Measurements from ENCODE around the gene PRKAG2. TPM values are rescaled to one million over a fixed set of nuclear protein-coding genes. Genes with fewer than 3 reads are reported as not detected.
A peak's percentile ranks its signal among the peaks of the same experiment; 100 is the strongest.
"Not testable (repeated sequence)": the region's sequence is repeated elsewhere in the genome, so short reads cannot be mapped to it uniquely, and the experiment has no call there.

The PRKAG2 gene
- total and polyA plus RNA-seq, 4 donors: 17.5 to 33.3 (median 23.9) TPM

DNA sequence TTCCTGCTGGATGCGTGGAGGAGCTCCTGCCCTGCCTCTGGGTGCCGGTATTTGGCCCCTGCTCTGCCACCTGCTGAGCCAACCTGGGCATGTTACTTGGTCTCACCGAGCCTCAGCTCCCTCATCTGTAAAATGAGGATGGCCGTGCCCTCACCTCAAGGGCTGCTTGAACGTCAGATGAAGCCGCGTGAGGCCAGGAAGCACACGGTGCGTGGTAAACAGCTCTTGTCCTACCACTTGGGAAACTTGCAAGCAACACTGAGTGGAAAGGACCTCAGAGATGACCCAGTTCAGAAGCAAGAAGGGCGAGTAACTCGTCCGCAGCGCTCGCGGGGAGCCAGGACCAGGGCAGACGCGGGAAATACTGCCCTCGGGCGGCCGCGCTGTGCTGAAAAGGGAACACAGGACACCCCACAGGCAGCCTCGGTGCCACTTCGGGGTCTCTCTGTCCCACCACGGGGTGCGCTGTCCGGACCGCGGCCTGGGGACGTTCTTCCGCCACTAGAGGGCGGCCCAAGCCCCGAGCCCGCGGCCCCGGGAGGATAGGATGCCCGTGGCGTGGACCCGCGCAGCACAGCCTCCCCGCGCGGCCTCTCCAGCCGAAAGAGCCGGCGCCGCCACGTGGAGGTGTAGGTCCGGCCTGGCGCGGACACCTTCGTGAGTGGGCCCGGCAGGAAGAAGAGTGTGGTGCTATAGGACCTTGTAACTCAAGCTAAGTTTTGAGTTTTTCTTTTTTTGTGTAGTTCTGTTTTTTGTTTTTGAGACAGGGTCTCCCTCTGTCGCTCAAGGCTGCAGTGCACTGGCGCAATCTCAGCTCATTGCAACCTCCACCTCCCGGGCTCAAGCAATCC lies 94.1 kb downstream of the PRKAG2 start:
- WGBS, 2 donors: 8 to 9% methylated on average over 55 of the region's 55 CpGs
- DNase-seq: peak; percentile 80 to 86 (median 82)

DNA sequence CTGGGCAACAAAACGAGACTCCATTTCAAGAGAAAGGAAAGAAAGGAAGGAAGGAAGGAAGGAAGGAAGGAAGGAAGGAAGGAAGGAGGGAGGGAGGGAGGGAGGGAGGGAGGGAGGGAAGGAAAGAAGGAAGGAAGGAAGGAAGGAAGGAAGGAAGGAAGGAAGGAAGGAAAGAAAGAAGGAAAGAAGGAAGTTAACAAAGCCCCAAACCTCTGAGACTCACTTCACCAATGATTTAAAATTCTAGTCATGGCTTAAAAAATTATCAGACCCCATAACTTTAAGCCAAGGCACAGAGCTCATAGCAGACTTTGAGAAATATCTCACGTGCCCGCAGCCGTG lies 94.7 kb downstream of the PRKAG2 start:
- peaks cover 0 to 14% (median 4%) of the 10 kb centered on the region in 5 donors for H3K4me1 ChIP-seq (ENCODE audit: control insufficient read depth in 5 of 5, insufficient read depth in 5 of 5, low read length in 5 of 5)
- 68 to 72% methylated on average over 4 of the region's 4 CpGs for WGBS, 2 donors
- not testable (repeated sequence) for DNase-seq; H3K4me3 ChIP-seq; ATAC-seq (ENCODE audit: insufficient read depth, low FRiP score); H3K27ac ChIP-seq (ENCODE audit: low read depth in 1 of 2, low read length in 1 of 2); H3K36me3 ChIP-seq (ENCODE audit: control insufficient read depth in 4 of 4, insufficient read depth in 4 of 4, low read length in 4 of 4); H3K9me3 ChIP-seq (ENCODE audit: control insufficient read depth in 4 of 4, insufficient read depth in 3 of 4, low read length in 3 of 4); H3K27me3 ChIP-seq (ENCODE audit: control insufficient read depth in 3 of 3, insufficient read depth in 3 of 3, low read length in 2 of 3); H3K9ac ChIP-seq (ENCODE audit: insufficient read depth in 1 of 2, low read length in 2 of 2)

More for the DNA sequence above, 94.1 kb downstream of the PRKAG2 start:
- peak; percentile 79 for ATAC-seq (ENCODE audit: insufficient read depth, low FRiP score)
- Histone ChIP-seq H3K27ac (ENCODE audit: low read depth in 1 of 2, low read length in 1 of 2) (peak overlapping the region in 1 of 2 donors; percentile 21), H3K27me3 (ENCODE audit: control insufficient read depth in 3 of 3, insufficient read depth in 3 of 3, low read length in 2 of 3) (no peaks in the 10 kb centered on the region), H3K9me3 (ENCODE audit: control insufficient read depth in 4 of 4, insufficient read depth in 3 of 4, low read length in 3 of 4) (no peaks in the 10 kb centered on the region), H3K4me1 (ENCODE audit: control insufficient read depth in 5 of 5, insufficient read depth in 5 of 5, low read length in 5 of 5) (peaks cover 0 to 14% (median 4%) of the 10 kb centered on the region in 5 donors), H3K9ac (ENCODE audit: insufficient read depth in 1 of 2, low read length in 2 of 2) (no peak overlapping the region), H3K36me3 (ENCODE audit: control insufficient read depth in 4 of 4, insufficient read depth in 4 of 4, low read length in 4 of 4) (peaks cover 0 to 4% (median 0%) of the 10 kb centered on the region in 4 donors), H3K4me3 (no peak overlapping the region)
- TF ChIP-seq, protein P1, sequence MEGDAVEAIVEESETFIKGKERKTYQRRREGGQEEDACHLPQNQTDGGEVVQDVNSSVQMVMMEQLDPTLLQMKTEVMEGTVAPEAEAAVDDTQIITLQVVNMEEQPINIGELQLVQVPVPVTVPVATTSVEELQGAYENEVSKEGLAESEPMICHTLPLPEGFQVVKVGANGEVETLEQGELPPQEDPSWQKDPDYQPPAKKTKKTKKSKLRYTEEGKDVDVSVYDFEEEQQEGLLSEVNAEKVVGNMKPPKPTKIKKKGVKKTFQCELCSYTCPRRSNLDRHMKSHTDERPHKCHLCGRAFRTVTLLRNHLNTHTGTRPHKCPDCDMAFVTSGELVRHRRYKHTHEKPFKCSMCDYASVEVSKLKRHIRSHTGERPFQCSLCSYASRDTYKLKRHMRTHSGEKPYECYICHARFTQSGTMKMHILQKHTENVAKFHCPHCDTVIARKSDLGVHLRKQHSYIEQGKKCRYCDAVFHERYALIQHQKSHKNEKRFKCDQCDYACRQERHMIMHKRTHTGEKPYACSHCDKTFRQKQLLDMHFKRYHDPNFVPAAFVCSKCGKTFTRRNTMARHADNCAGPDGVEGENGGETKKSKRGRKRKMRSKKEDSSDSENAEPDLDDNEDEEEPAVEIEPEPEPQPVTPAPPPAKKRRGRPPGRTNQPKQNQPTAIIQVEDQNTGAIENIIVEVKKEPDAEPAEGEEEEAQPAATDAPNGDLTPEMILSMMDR (IDR thresholded peaks at IDR 0.05; ENCODE audit: control extremely low read depth, extremely low read depth): peak; percentile 71

DNA sequence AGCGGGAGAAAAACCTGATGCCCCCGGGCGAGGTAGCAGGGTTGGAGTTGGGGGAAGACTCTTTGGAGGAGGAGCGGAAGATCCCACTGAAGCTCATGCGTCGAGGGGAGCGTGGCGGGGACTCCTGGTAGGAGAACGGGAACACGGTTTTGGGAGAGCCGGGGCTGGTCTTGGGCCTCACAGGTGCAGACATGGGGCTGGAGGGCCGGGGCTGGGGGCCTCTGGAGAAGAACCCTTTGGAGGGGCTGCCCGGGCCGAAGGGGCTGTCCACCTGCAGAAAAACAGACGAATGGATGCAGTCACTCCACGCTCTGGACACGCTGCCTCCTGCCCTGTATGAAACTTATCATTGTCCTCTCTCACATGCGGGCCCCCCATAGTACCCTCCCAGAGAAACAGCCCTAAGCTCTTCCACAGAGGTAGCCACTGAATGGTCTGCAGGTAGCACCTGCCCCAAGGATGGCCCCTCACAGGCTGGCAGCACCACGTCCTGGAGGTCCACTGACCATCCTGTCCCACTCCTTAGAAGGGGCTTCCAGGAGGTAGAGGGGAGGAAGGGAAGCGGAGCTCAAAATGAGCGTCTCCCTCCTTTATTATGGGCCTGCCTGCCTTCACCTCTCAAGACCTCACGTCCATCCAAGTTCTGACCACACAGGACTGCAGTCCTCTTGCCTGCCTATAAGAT lies 95.6 kb downstream of the PRKAG2 start:
- DNase-seq (no peak), ATAC-seq (ENCODE audit: insufficient read depth, low FRiP score) (no peak)
- no peaks in the 10 kb centered on the region for H3K9me3 ChIP-seq (ENCODE audit: control insufficient read depth in 4 of 4, insufficient read depth in 3 of 4, low read length in 3 of 4)
- no peak overlapping the region for H3K4me3 ChIP-seq
- H3K36me3 ChIP-seq (ENCODE audit: control insufficient read depth in 4 of 4, insufficient read depth in 4 of 4, low read length in 4 of 4): peaks cover 0 to 4% (median 0%) of the 10 kb centered on the region in 4 donors
- peaks cover 0 to 14% (median 4%) of the 10 kb centered on the region in 5 donors for H3K4me1 ChIP-seq (ENCODE audit: control insufficient read depth in 5 of 5, insufficient read depth in 5 of 5, low read length in 5 of 5)
- WGBS, 2 donors: 83 to 88% methylated on average over 21 to 22 of the region's 22 CpGs
- H3K27ac ChIP-seq (ENCODE audit: low read depth in 1 of 2, low read length in 1 of 2): no peak overlapping the region
- H3K9ac ChIP-seq (ENCODE audit: insufficient read depth in 1 of 2, low read length in 2 of 2): no peak overlapping the region
- H3K27me3 ChIP-seq (ENCODE audit: control insufficient read depth in 3 of 3, insufficient read depth in 3 of 3, low read length in 2 of 3): no peaks in the 10 kb centered on the region
- TF ChIP-seq, protein P1 (IDR thresholded peaks at IDR 0.05; ENCODE audit: control extremely low read depth, extremely low read depth): no peak

DNA sequence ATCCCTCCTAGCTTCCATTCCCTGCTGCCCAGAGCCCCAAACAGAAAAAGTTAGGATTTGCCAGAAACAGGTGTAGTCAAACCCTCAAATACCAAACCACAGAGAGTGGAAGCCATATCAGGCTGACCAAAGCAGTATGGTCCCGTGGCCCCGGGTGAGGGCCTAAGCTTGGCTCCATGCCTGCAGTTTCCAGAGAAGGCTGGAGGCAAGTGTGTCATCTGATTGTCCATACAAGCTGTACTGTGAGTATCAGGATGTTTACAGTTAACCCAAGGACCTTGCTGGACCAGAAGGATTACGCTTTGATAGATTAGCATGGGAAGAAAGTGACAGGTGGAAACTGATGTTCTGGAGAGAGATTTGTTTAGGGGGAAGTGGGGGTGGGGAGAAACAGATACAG lies 96.3 kb downstream of the PRKAG2 start:
- ATAC-seq (ENCODE audit: insufficient read depth, low FRiP score): no peak
- H3K27ac ChIP-seq (ENCODE audit: low read depth in 1 of 2, low read length in 1 of 2): no peak overlapping the region
- peaks cover 0 to 14% (median 4%) of the 10 kb centered on the region in 5 donors for H3K4me1 ChIP-seq (ENCODE audit: control insufficient read depth in 5 of 5, insufficient read depth in 5 of 5, low read length in 5 of 5)
- H3K4me3 ChIP-seq: no peak overlapping the region
- no peaks in the 10 kb centered on the region for H3K27me3 ChIP-seq (ENCODE audit: control insufficient read depth in 3 of 3, insufficient read depth in 3 of 3, low read length in 2 of 3)
- WGBS, 2 donors: 54 to 68% methylated on average over 3 of the region's 3 CpGs
- H3K36me3 ChIP-seq (ENCODE audit: control insufficient read depth in 4 of 4, insufficient read depth in 4 of 4, low read length in 4 of 4): peaks cover 0 to 4% (median 0%) of the 10 kb centered on the region in 4 donors
- DNase-seq: peak in 2 of 3 donors; percentile 26 to 63
- TF ChIP-seq, protein P1 (IDR thresholded peaks at IDR 0.05; ENCODE audit: control extremely low read depth, extremely low read depth): no peak
- H3K9me3 ChIP-seq (ENCODE audit: control insufficient read depth in 4 of 4, insufficient read depth in 3 of 4, low read length in 3 of 4): no peaks in the 10 kb centered on the region
- H3K9ac ChIP-seq (ENCODE audit: insufficient read depth in 1 of 2, low read length in 2 of 2): no peak overlapping the region
